CD4-positive, alpha-beta T cell (primary cell): Measurements from ENCODE around the gene MEFV. TPM values are rescaled to one million over a fixed set of nuclear protein-coding genes. Genes with fewer than 3 reads are reported as not detected.

Experiments used
- ATAC-seq: fragments of 200-7000 bp; cut with Tn5 transposase; one replicate; pipeline ENCODE4 v1.10.0; 2022; ENCODE audit warnings: mild to moderate bottlenecking; ENCODE audit not compliant: poor library complexity
- CTCF ChIA-PET: fragments of 350-600 bp; sonication (Branson Sonifier 250); formaldehyde crosslinking; loops from one replicate; lab custom pipeline; 2021; ENCODE audit warnings: antibody characterized with exemption, inconsistent platforms; lab: Charles Lee
- POLR2A ChIA-PET: fragments of 350-600 bp; sonication (Branson Sonifier 250); formaldehyde crosslinking; loops from one replicate; lab custom pipeline; 2021; ENCODE audit warnings: antibody characterized with exemption, inconsistent platforms; lab: Charles Lee
- DNase-seq, 14 experiments: peaks; one replicate each; pipeline ENCODE4 v3.0.0-alpha.2; 2013 to 2020; ENCODE audit warnings: mixed read lengths in 2 of 14
- H3K27ac ChIP-seq, 2 donors: one replicate each; pipeline versions ENCODE4 v1.5.1 to v1.7.0; 2013; ENCODE audit warnings: low read length in 2 of 2, low read depth in 1 of 2, mild to moderate bottlenecking in 1 of 2
- H3K27me3 ChIP-seq, 2 experiments: 1 replicate in 1 of 2; 2 replicates in 1 of 2; pipeline versions ENCODE4 v1.6.1 to v1.7.0; 2013; ENCODE audit warnings: low read length in 2 of 2, control low read depth in 1 of 2, mild to moderate bottlenecking in 1 of 2, moderate library complexity in 1 of 2; ENCODE audit not compliant: insufficient read depth in 2 of 2, control insufficient read depth in 1 of 2
- H3K36me3 ChIP-seq: one replicate; pipeline ENCODE4 v1.6.1; 2013; ENCODE audit warnings: low read length, control low read depth; ENCODE audit not compliant: insufficient read depth
- H3K4me1 ChIP-seq: one replicate; pipeline ENCODE4 v1.6.1; 2013; ENCODE audit warnings: low read length, control low read depth; ENCODE audit not compliant: insufficient read depth
- H3K4me3 ChIP-seq: one replicate; pipeline ENCODE4 v1.5.1; 2013; ENCODE audit warnings: mild to moderate bottlenecking, low read length, moderate library complexity
- H3K9me3 ChIP-seq, 2 experiments: 1 replicate in 1 of 2; 2 replicates in 1 of 2; pipeline versions ENCODE4 v1.6.1 to v1.7.0; 2013; ENCODE audit warnings: low read length in 2 of 2, mild to moderate bottlenecking in 2 of 2, control low read depth in 1 of 2, moderate library complexity in 1 of 2; ENCODE audit not compliant: control insufficient read depth in 1 of 2, insufficient read depth in 1 of 2
- H3K27ac Mint-ChIP-seq: one replicate; pipeline ENCODE4 v1.8.0; 2020; ENCODE audit warnings: mixed read lengths
- H3K27me3 Mint-ChIP-seq: one replicate; pipeline ENCODE4 v1.8.0; 2021; ENCODE audit warnings: mixed read lengths
- H3K36me3 Mint-ChIP-seq: one replicate; pipeline ENCODE4 v1.8.0; 2021; ENCODE audit warnings: low read depth, mixed read lengths
- H3K4me1 Mint-ChIP-seq: one replicate; pipeline ENCODE4 v1.8.0; 2021; ENCODE audit warnings: low read depth, mixed read lengths
- H3K4me3 Mint-ChIP-seq: one replicate; pipeline ENCODE4 v1.8.0; 2020; ENCODE audit warnings: mild to moderate bottlenecking, mixed read lengths
- H3K9me3 Mint-ChIP-seq: one replicate; pipeline ENCODE4 v1.8.0; 2020; ENCODE audit warnings: mixed read lengths
- CTCF ChIP-seq: fragments of 200-600 bp; IDR thresholded peaks from one replicate; pipeline ENCODE4 v1.8.0; 2022; ENCODE audit warnings: antibody characterized with exemption, mild to moderate bottlenecking
- intact Hi-C, 2 experiments: fragments of 100-400 bp; cut with DNase I in 1 of 2; cut with micrococcal nuclease in 1 of 2; formaldehyde crosslinking; loops; one replicate each; pipeline versions ENCODE4 v1.15.1 to v1.9.0; 2023 to 2025; cut with DNase I, micrococcal nuclease
- total RNA-seq, 174 experiments: library from RNA in 2 of 174; stranded (reverse) in 2 of 174; gene quantifications; one replicate each; pipeline ENCODE4 v1.2.3 and lab custom pipeline; 2021 to 2026

The MEFV gene
- total RNA-seq, 2 experiments from 2014 or later, result 0.60 to 0.73 TPM

DNA sequence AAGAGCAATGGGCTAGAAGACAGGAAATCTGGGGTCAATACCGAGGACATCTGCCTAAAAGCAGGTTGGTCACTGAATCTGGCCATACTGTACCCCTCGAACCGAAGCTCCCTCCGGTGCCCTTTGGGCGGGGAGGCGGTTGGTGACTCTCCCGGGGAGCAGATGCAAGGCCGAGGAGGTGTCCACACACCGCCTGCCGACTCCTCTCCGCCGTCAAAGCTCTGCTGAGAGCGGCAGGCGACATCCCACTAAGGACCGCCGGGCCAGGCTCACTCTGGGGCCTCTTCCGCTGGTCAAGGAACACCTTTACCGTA, 21.9 kb downstream of the MEFV start:
- Mint-ChIP-seq H3K27ac (peak overlapping the region; percentile 94), H3K4me1 (peaks cover 50% of the 10 kb centered on the region), H3K9me3 (peaks cover 8% of the 10 kb centered on the region), H3K27me3 (no peaks in the 10 kb centered on the region), H3K36me3 (peaks cover 71% of the 10 kb centered on the region), H3K4me3 (peak overlapping the region; percentile 94)
- peaks cover 14% of the 10 kb centered on the region in 2 experiments for H3K9me3 ChIP-seq
- H3K4me1 ChIP-seq, result peaks cover 27% of the 10 kb centered on the region
- POLR2A ChIA-PET, result interaction anchor here (0.5 to 3.7 kb wide), 14 partner anchors 9 to 167 kb away, joined by 3 to 20 read pairs (median 4); partner anchors contain the start of genes OR1F1, ZNF174, ZNF263 and ZSCAN32
- no peaks in the 10 kb centered on the region for H3K27me3 ChIP-seq
- CTCF ChIA-PET, result interaction anchor here (1.1 to 1.5 kb wide), 2 partner anchors 70 to 223 kb away, joined by 3 to 5 read pairs; no protein-coding TSS in a partner anchor
- ATAC-seq (no peak), DNase-seq (no peak)
- H3K36me3 ChIP-seq, result peaks cover 42% of the 10 kb centered on the region
- peak overlapping the region; percentile 88 to 97 for H3K27ac ChIP-seq
- TF ChIP-seq CTCF, result no peak
- H3K4me3 ChIP-seq, result peak overlapping the region; percentile 98
- intact Hi-C loops, result loop anchor here (2.0 to 5.0 kb wide), 2 partner anchors 30 to 47 kb away; partner anchors contain the start of gene OR1F1 (in 1 of the 2)

DNA sequence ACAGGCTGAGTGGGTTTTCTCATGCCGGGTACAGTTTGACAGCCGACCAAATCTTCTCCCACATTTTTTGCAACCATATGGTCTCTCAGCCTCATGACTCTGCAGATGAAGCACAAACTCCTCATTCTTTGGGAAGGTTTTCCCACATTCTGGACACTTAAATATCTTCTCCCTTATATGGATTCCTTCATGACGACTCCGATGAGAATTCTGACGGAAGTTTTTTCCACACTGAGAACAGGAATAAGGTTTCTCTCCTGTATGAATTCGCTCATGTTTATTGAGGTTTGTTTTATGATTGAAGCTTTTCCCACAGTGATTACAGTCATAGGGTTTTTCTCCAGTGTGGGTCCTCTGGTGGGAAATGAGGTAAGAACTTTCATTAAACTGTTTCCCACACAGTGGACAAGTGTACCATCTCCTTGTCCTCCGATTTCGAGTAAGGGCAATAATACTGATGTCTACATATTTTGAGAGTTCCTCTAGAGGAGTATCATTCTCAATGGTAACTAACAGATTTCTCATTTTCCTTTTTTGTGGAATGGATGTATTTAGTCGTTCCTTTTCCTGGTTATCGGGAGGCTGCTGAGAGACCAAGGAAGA, 32.4 kb downstream of the MEFV start:
- Mint-ChIP-seq H3K4me3 (no peak overlapping the region), H3K36me3 (peaks cover 74% of the 10 kb centered on the region), H3K27ac (no peak overlapping the region), H3K27me3 (no peaks in the 10 kb centered on the region), H3K4me1 (no peaks in the 10 kb centered on the region), H3K9me3 (peaks cover 26% of the 10 kb centered on the region)
- ATAC-seq, result no peak
- Histone ChIP-seq H3K4me1 (no peaks in the 10 kb centered on the region), H3K27me3 (no peaks in the 10 kb centered on the region), H3K27ac (no peak overlapping the region), H3K4me3 (no peak overlapping the region), H3K9me3 (peaks cover 56 to 70% of the 10 kb centered on the region in 2 experiments), H3K36me3 (peaks cover 49% of the 10 kb centered on the region)
- CTCF ChIA-PET, result no interaction called here
- no peak for TF ChIP-seq CTCF
- DNase-seq, result no peak
- POLR2A ChIA-PET, result interaction anchor here (1.0 to 1.4 kb wide), 3 partner anchors 9 to 66 kb away, joined by 3 read pairs; partner anchors contain the start of gene ZNF263
- intact Hi-C loops, result loop anchor here in 1 of 2 experiments (5.0 kb wide), 1 partner anchor 158 kb away; no protein-coding TSS in a partner anchor

DNA sequence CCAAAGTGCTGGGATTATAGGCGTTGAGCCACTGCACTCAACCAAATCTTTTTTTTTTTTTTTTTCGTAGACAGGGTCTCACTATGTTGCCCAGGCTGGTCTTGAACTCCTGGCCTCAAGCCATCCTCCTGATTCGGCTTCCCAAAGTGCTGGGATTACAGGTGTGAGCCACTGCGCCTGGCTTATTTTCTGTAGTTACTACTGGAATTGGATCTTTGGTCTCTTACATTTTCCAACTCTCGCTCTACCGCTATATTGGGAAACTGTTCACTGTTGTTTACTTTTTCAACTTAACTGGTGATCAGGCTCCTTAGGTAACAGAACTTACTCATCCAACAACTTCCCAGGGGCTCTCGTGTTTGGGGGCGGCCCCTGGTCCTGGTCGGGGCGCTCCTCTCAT, 35.6 kb downstream of the MEFV start:
- no peaks in the 10 kb centered on the region for H3K27me3 ChIP-seq
- H3K27ac ChIP-seq, result no peak overlapping the region
- H3K9me3 Mint-ChIP-seq, result peaks cover 26% of the 10 kb centered on the region
- POLR2A ChIA-PET, result no interaction called here
- H3K9me3 ChIP-seq, result peaks cover 57 to 60% of the 10 kb centered on the region in 2 experiments
- intact Hi-C loops, result loop anchor here in 1 of 2 experiments (5.0 kb wide), 1 partner anchor 161 kb away; no protein-coding TSS in a partner anchor
- DNase-seq (no peak), ATAC-seq (no peak)
- peaks cover 12% of the 10 kb centered on the region for H3K4me1 Mint-ChIP-seq
- CTCF ChIA-PET, result no interaction called here
- H3K27ac Mint-ChIP-seq, result no peak overlapping the region
- TF ChIP-seq CTCF, result no peak
- no peak overlapping the region for H3K4me3 Mint-ChIP-seq
- H3K36me3 ChIP-seq, result peaks cover 24% of the 10 kb centered on the region
- peaks cover 21% of the 10 kb centered on the region for H3K4me1 ChIP-seq
- H3K36me3 Mint-ChIP-seq, result peaks cover 63% of the 10 kb centered on the region
- H3K4me3 ChIP-seq, result no peak overlapping the region
- no peaks in the 10 kb centered on the region for H3K27me3 Mint-ChIP-seq
